OCI-LY1 (cell line): ENCODE measurements around the gene UBE2F.
"Not testable (repeated sequence)": the region's sequence is repeated elsewhere in the genome, so short reads cannot be mapped to it uniquely, and the experiment has no call there.

ENCODE experiments used
- H2AFZ ChIP-seq: fragments of 200-600 bp; sonication (generic), shearing (Covaris generic); 2 replicates; pipeline ENCODE4 v1.6.0; 2014; ENCODE audit warnings: antibody characterized with exemption, mild to moderate bottlenecking, low read length
- H3F3A ChIP-seq: fragments of 200-600 bp; sonication (generic), shearing (Covaris generic); 2 replicates; pipeline ENCODE4 v1.6.0; 2014; ENCODE audit warnings: mild to moderate bottlenecking, antibody characterized with exemption, low read length, moderate library complexity; ENCODE audit not compliant: insufficient read depth
- H3K27ac ChIP-seq: fragments of 200-600 bp; sonication (generic); 2 replicates; pipeline ENCODE4 v1.5.1; 2014; ENCODE audit warnings: low read length, mixed run types, mild to moderate bottlenecking, low read depth; ENCODE audit not compliant: poor library complexity, severe bottlenecking
- H3K27me3 ChIP-seq: fragments of 200-600 bp; sonication (generic); 2 replicates; pipeline ENCODE4 v1.6.0; 2014; ENCODE audit warnings: antibody characterized with exemption, mild to moderate bottlenecking, low read length, moderate library complexity; ENCODE audit not compliant: insufficient read depth
- H3K36me3 ChIP-seq: fragments of 200-600 bp; sonication (generic); 2 replicates; pipeline ENCODE4 v1.6.1; 2014; ENCODE audit warnings: mild to moderate bottlenecking, antibody characterized with exemption, low read length, moderate library complexity, mixed read lengths; ENCODE audit not compliant: insufficient read depth
- H3K4me1 ChIP-seq: fragments of 200-600 bp; sonication (generic); 2 replicates; pipeline ENCODE4 v1.5.1; 2014; ENCODE audit warnings: mild to moderate bottlenecking, low read length, moderate library complexity; ENCODE audit not compliant: insufficient read depth, severe bottlenecking
- H3K4me2 ChIP-seq: fragments of 200-600 bp; sonication (generic), shearing (Covaris generic); 2 replicates; pipeline ENCODE4 v1.6.1; 2014; ENCODE audit warnings: low read length
- H3K4me3 ChIP-seq: fragments of 200-600 bp; sonication (generic); 2 replicates; pipeline ENCODE4 v1.5.1; 2014; ENCODE audit warnings: low read length, low read depth, mild to moderate bottlenecking, mixed read lengths; ENCODE audit not compliant: poor library complexity, severe bottlenecking
- H3K79me2 ChIP-seq: fragments of 200-600 bp; shearing (Covaris generic); 2 replicates; pipeline ENCODE4 v1.6.1; 2016; ENCODE audit warnings: mixed run types, low read length, mixed read lengths; ENCODE audit not compliant: insufficient read depth
- H3K9ac ChIP-seq: fragments of 200-600 bp; sonication (generic), shearing (Covaris generic); 2 replicates; pipeline ENCODE4 v1.6.1; 2014; ENCODE audit warnings: mild to moderate bottlenecking, low read length, mixed read lengths
- H3K9me2 ChIP-seq: fragments of 200-600 bp; sonication (generic), shearing (Covaris generic); 2 replicates; pipeline ENCODE4 v1.6.1; 2014; ENCODE audit warnings: low read depth, mild to moderate bottlenecking, low read length, mixed read lengths
- H3K9me3 ChIP-seq: fragments of 200-600 bp; shearing (Covaris generic); 2 replicates; pipeline ENCODE4 v1.6.1; 2014; ENCODE audit warnings: low read length, mixed read lengths
- H4K20me1 ChIP-seq: fragments of 200-600 bp; sonication (generic), shearing (Covaris generic); 2 replicates; pipeline ENCODE4 v1.6.0; 2016; ENCODE audit warnings: mild to moderate bottlenecking, low read length; ENCODE audit not compliant: insufficient read depth
- CTCF ChIP-seq: fragments of 200-600 bp; sonication (generic), shearing (Covaris generic); IDR thresholded peaks from 2 replicates; pipeline ENCODE4 v1.5.1; 2017; ENCODE audit warnings: mild to moderate bottlenecking, antibody characterized with exemption, low read length, moderate library complexity, mixed read lengths
- EZH2 ChIP-seq: fragments of 200-600 bp; sonication (generic), shearing (Covaris generic); IDR thresholded peaks from 2 replicates; pipeline ENCODE4 v1.8.0; 2017; ENCODE audit warnings: borderline replicate concordance, mixed run types, mild to moderate bottlenecking, antibody characterized with exemption, low read length, moderate library complexity, mixed read lengths

The UBE2F gene

DNA sequence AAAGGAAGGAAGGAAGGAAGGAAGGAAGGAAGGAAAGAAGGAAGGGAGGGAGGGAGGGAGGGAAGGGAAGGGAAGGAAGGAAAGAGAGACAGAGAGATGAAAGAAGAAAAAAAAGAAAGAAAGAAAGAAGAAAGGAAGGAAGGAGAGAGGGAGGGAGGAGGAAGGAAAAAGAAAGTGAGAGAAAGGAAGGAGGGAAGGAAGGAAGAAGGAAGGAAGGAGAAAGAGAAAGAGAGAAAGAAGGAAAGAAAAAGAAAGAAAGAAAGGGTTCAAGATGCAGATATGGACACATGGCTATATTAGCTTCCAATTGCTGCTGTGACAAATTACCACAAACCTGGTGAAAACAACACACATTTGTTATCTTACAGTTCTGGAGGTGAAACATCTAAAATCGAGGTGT lies 20.4 kb upstream of the UBE2F start:
- Histone ChIP-seq H3K9me3 (peaks cover 9% of the 10 kb centered on the region; the same call in 1 of the 2 replicates), H3K9ac (no peak overlapping the region), H3K4me1 (no peaks in the 10 kb centered on the region), H2AFZ (no peak overlapping the region), H3K79me2 (no peaks in the 10 kb centered on the region), H3K36me3 (no peaks in the 10 kb centered on the region), H3K4me2 (no peak overlapping the region), H3K4me3 (no peak overlapping the region), H3F3A (no peaks in the 10 kb centered on the region), H4K20me1 (no peaks in the 10 kb centered on the region), H3K27me3 (peaks cover 13% of the 10 kb centered on the region; the same call in 1 of the 2 replicates), H3K27ac (no peak overlapping the region), H3K9me2 (no peaks in the 10 kb centered on the region)
- TF ChIP-seq EZH2 = no peak

DNA sequence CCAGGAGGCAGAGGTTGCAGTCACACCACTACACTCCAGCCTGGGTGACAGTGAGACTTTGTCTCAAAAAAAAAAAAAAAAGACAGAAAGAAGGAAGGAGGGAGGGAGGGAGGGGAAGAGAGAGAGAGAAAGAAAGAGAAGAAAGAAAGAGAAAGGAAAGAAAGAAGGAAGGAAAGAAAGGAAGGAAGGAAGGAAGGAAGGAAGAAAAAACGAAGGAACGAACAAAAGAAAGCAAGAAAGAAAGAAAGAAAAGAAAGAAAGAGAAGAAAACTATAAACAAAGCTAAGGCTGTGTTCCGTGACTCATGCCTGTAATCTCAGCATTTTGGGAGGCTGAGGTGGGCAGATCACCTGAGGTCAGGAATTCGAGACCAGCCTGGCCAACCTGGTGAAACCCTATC lies 15.5 kb upstream of the UBE2F start:
- H3K27ac ChIP-seq, H3K9ac ChIP-seq, H3K27me3 ChIP-seq, H2AFZ ChIP-seq, H3K4me3 ChIP-seq, H3K4me2 ChIP-seq, H3K36me3 ChIP-seq, H3K9me3 ChIP-seq, H4K20me1 ChIP-seq, H3K9me2 ChIP-seq, H3K79me2 ChIP-seq, H3F3A ChIP-seq, H3K4me1 ChIP-seq: not testable (repeated sequence)

- no peak overlapping the region for H3K9ac ChIP-seq
- H3F3A ChIP-seq = no peaks in the 10 kb centered on the region
- H3K79me2 ChIP-seq = no peaks in the 10 kb centered on the region
- H3K27ac ChIP-seq = no peak overlapping the region
- H4K20me1 ChIP-seq = no peaks in the 10 kb centered on the region
- H3K9me2 ChIP-seq = no peaks in the 10 kb centered on the region
- no peaks in the 10 kb centered on the region for H3K36me3 ChIP-seq
- no peaks in the 10 kb centered on the region for H3K4me1 ChIP-seq
- no peak overlapping the region for H3K4me2 ChIP-seq
- no peaks in the 10 kb centered on the region for H3K9me3 ChIP-seq
- H3K4me3 ChIP-seq = no peak overlapping the region
- H2AFZ ChIP-seq = no peak overlapping the region
- no peak for TF ChIP-seq EZH2
- TF ChIP-seq CTCF = no peak
- no peaks in the 10 kb centered on the region; the same call in 1 of the 2 replicates for H3K27me3 ChIP-seq
Measured at GRCh38 chr2:237951878-237952277, 14.9 kb upstream of the UBE2F start.

- no peaks in the 10 kb centered on the region for H3F3A ChIP-seq
Measured at GRCh38 chr2:237952851-237953250, 14.0 kb upstream of the UBE2F start.

More at GRCh38 chr2:237952851-237953250, 14.0 kb upstream of the UBE2F start:
- H2AFZ ChIP-seq = no peak overlapping the region
- no peaks in the 10 kb centered on the region for H4K20me1 ChIP-seq
- no peak overlapping the region for H3K4me3 ChIP-seq
- no peaks in the 10 kb centered on the region for H3K4me1 ChIP-seq
- no peak overlapping the region for H3K27ac ChIP-seq
- H3K9me2 ChIP-seq = no peaks in the 10 kb centered on the region
- H3K36me3 ChIP-seq = no peaks in the 10 kb centered on the region
- H3K27me3 ChIP-seq = no peaks in the 10 kb centered on the region
- H3K4me2 ChIP-seq = no peak overlapping the region
- H3K79me2 ChIP-seq = no peaks in the 10 kb centered on the region
- H3K9me3 ChIP-seq = no peaks in the 10 kb centered on the region
- TF ChIP-seq EZH2 (no peak), CTCF (no peak)
- no peak overlapping the region for H3K9ac ChIP-seq
